D341Med (cell line): Measurements from ENCODE around the gene NLK.

Source experiments
- DNase-seq: peaks from one replicate; pipeline ENCODE4 v3.0.0; 2012; ENCODE audit warnings: low spot score

The NLK gene

DNA sequence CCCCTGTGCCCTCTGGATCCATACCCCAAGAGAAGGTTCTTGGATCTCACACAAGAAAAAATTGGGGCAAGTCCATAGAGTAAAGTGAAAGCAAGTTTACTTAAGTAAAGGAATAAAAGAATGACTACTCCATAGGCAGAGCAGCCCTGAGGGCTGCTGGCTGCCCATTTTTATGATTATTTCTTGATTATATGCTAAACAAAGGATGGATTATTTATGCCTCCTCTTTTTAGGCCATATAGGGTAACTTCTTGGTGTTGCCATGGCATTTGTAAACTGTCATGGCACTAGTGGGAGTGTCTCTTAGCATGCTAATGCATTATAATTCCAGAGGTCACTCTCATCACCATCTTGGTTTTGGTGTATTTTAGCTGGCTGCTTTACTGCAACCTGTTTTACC is 70.8 kb downstream of the NLK start:
- no peak for DNase-seq

- DNase-seq, result no peak
These were observed 72.6 kb downstream of the NLK start for GRCh38 chr17:28115046-28115445.

DNA sequence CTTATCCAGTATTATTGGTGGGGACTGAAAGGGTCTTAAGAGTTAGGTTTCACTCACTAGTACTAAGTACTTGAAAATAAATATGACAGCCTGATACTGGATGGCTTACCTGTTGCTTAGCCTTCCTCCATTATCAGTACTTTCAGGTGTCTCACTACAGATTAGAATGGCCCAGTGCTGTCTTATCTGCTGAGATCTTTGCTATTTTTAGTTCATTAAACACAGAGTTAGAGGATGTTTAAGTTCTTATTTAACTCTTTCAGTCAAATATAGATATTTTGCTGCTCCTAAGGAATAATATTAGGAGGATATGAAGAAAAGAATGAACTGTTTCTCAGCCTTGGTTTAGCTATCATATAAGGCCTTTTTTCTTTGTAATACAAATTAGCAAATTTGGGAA is 74.8 kb downstream of the NLK start:
- DNase-seq, result no peak

DNA sequence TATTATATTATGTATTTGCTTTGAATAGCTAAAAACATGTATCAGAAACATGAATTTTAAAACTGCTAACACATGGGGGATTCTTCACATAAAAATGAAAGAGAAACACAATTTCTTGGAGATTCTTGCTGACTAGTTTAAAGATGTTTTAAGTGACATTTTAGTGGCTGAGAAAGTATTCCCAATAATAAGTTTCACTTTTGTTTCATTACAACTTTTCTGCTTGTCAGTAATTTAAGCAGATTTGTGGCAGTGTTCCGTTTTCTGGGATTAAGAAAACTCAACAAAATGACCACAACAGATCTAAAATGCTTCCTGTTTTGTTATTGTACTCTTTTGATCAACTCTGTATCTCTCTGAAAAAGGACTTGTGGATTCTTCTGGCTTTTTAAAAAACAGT is 75.9 kb downstream of the NLK start:
- DNase-seq, result no peak

DNA sequence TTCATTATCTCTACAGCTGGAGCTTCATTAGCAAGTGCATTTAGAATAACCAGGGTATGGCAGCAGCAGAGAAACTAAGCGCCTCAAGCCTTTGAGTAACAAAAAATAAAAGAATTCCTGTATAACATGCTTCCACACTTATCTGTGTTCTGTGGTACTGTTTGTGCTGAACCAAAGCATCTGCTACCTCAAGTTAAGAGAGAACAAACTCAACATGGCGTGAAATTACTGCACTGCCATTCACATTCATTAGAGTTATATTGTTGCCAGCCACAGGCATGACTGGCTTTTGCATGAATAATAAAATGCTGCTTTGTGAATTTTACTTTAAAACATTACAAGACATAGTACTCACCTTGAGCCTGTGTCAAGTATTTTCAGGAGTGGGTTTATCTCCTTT is 76.6 kb downstream of the NLK start:
- DNase-seq, result no peak

- DNase-seq, result no peak
These were observed 77.1 kb downstream of the NLK start for GRCh38 chr17:28119560-28119959.

DNA sequence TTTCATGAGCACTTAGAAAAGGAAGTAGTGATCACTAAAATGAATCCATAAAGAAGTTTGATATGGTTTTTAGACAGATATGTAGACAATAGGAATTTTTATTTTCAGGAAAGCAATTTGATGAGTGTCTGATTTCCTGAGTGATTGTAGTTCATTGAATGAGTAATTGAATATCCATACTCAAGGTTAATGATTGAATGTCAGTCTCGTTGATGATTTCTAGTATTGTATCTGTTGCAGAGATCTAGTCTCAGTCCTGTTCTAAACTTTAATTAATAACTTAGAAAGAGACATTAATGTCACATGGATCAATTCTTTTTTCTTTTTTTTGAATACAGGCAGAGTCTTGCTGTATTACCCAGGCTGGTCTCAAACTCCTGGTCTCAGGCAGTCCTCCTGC is 78.3 kb downstream of the NLK start:
- no peak for DNase-seq

- DNase-seq, result no peak
These were observed 82.5 kb downstream of the NLK start for GRCh38 chr17:28124962-28125361.

DNA sequence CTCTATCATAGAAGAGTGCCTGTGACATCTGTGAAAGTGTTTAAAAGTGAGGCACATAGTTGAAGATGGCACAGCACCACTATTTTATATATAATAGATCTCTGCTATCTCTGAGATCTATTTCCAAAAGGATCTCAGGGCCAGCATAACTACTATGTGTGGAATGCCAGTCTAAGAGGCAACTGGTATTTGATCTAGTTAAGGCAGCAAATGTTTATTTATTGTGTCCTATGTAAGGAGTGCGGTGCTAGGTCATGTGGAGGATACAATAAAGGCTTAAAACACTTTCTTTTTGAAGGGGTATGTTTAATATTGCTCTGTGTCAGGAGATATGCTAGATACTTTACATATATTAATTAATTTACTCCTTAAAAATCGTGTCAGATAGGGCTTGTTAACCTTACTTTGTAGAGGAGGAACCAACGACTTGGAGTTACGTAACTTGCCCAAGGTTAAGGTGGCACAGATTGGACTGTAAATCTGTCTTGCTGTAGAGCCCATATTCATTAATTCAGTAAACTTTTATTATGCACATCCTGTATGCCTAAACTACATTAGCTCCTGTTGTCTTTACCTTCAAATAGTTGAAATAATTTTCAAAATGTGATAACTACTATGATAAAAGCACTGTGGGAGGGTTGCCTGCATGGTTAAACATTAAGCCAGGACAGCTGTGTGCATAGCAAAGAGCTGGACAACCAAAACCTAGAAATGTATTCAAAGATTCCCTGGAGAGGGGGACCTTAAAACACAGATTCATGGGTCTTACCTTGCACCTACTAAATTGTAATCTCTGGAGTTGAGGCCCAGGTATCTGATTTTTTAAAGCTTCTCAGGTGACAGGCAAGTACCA is 83.3 kb downstream of the NLK start:
- no peak for DNase-seq

DNA sequence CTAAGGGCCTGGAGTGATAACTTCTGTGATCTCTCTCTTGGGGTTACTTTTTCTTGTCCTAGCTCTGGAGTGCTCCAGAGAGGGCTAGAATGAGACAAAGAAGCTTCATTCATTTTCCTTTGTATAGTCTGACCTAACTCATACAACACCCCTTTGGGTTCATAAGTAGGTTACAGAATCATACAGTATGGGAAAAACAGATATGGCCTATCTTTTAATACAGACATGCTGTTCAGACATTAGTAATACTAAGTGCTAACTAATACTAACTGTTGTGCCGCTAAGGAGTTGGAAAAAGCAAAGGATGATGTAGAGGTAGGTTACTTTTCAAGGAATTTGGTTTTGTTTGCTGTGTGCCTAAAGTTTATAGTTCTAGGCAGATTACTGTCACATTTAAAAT is 84.7 kb downstream of the NLK start:
- no peak for DNase-seq

- DNase-seq, result no peak
These were observed 86.3 kb downstream of the NLK start for GRCh38 chr17:28128779-28129178.

GRCh38 chr17:28130472-28130871 is 88.0 kb downstream of the NLK start:
- no peak for DNase-seq

DNA sequence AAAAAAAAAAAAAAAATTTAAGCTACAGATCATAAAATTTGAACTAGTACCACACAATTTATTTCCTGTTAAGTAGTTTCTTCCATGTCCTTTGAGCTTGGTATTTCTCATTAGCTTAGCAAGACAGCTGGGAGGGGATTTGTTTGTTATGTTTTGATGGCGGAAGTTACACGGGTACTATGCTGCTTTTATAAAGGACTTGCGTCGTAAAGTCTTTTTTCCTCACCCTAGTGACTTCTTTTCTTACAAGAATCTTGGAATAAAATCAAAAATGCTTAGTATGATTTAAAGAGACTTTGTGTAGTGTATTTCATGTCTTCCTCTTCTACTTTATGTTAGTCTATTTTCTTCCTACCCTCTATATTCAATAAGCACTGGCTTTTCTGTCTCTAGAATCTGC is 89.1 kb downstream of the NLK start:
- no peak for DNase-seq

- DNase-seq, result no peak
These were observed 91.1 kb downstream of the NLK start for GRCh38 chr17:28133562-28133970.

GRCh38 chr17:28136923-28137322 is 94.4 kb downstream of the NLK start:
- no peak for DNase-seq

GRCh38 chr17:28139822-28140221 is 97.3 kb downstream of the NLK start:
- DNase-seq, result no peak

DNA sequence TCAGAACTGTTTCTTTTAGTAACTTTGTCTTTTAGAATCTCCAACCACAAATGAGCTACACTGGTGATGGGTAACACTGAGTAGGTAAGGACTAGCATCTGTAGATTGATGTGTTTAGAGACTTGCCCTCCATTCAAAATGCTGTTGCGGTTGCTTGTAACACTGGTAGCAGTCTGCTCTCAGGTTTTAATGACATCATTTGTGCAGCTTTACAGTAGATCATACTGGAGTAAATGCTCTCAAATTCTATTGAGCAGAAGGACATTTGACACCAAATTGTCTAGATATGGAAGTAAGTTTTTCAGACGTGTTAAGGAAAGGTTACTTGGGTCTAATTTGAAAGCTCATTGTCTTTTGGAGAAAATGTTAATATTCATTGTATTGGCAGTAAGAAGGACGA is 98.8 kb downstream of the NLK start:
- DNase-seq, result no peak

GRCh38 chr17:28141773-28142172 is 99.3 kb downstream of the NLK start:
- DNase-seq, result no peak

DNA sequence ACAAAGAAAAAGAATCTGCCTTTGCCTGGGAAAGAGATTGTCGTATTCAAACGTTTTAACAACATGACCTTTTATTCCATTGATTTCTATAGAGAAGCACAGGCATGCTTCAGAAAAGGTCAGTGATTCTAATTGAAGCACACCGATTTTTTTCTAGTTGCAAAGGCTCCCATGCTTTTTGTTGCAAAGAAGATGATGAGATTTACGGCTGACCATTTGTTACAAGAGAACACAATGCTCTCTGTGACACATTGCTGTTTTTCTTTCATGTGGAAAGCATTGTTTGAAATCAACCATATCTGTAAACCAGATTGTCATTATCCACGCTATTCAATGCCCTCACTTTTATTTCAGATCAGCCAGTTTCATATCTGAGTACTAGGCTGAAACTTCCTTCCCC is 99.8 kb downstream of the NLK start:
- no peak for DNase-seq

DNA sequence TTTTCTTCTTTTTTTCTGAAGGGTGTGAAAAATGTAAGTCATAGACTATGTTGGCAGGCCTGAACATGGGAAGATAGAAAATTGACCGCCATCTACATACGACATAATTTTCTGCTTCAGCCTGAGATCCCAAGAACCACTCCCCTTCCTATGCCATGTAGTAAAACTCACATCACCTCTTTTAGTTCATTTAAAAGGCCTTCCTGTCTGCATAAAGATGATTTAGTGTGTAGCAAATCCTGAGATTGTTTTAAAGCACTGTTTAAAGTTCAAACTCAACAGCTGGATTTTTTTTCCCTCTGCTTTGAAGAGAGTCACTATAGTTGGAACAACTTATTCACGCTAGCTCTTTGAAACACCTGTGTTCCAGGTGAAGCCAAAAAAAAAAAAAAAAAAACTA is 101.5 kb downstream of the NLK start:
- DNase-seq, result no peak

- DNase-seq, result no peak
These were observed 102.9 kb downstream of the NLK start for GRCh38 chr17:28145348-28145747.

DNA sequence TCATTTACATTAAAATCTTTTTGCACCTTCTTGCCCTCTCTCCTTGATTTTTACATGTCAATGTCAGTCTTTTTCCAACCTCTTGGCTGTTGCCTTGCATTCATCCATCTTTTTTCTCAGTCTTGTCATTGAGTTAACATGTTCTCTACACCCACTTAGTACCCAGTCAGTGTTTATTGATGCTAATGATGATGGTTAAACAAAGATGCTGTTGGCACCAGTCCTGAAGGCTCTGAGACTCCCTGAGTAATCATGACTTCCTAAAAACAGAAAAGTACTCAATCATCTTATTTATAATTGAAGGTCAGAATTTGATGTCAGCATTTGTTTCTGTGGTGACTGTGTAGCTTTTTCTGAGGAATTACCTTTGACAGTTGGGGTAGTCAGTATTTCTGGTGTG is 104.5 kb downstream of the NLK start:
- no peak for DNase-seq

DNA sequence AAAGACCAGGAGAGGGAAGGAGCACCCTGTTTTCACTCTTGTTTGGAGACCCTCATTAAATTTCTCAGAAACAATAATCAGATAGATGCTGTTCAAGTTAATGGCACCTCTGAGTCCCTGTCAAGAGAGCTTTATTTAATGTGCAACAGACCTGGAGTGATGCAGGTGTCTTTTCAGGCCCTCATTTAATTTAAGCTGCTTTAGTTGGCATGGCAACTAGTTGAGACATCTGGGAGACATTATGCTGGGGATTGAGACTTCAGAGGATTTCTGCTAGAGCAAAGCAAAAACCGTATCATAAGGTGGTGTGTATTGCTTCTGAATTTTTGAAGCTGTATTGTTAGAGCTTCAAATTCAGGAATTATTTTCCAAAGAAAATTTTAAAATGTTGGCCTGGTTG is 108.5 kb downstream of the NLK start:
- DNase-seq, result peak; percentile 76

DNA sequence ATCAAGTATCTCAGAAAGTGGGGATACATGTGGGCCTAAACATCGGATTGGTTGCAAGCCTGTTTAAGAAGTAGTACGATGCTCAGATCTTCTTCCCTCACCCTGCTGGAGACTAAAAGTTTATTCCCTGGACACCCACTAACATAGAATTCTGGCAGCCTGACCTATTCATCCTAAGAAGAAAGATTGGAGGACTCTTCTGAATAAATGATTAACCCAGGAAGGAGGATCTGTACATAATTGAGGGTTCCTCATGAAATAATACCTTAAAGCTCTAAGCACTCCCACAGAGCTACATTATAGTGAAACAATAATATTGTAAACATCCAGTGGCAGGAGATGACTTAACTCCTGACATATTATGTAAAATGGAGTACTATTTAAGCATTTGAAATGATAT is 111.7 kb downstream of the NLK start:
- no peak for DNase-seq
